GM23248 (cell line): ENCODE results near the gene MUC7.

Source experiments
- EZH2 ChIP-seq: fragments of 200-600 bp; sonication (generic); IDR thresholded peaks from 2 replicates; pipeline ENCODE4 v1.6.1; 2018; ENCODE audit warnings: antibody characterized with exemption, mild to moderate bottlenecking; ENCODE audit not compliant: insufficient read depth, poor library complexity, severe bottlenecking
- EZH2phosphoT487 ChIP-seq: fragments of 200-600 bp; sonication (generic); IDR thresholded peaks from 2 replicates; pipeline ENCODE4 v1.6.1; 2018; ENCODE audit warnings: antibody characterized with exemption, moderate library complexity, mild to moderate bottlenecking, low read depth; ENCODE audit not compliant: insufficient read depth

DNA sequence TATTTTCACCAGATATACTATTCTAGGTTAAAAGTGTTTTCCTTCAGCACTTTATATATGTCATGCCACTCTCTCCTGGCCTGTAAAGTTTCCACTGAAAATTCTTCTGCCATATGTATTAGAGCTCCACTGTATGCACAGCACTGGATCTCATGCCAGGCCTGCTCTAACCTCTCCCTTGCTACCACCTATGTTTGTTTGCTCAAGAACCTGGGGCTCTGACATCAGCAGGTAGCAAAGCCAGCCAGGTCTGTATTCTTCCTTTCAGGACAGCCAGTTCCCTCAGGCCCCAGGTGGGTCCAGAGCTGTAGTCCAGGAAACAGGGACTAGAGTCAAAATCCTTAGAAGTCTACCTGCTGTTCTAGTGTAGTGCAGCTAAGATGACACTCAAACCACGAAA lies 19.1 kb upstream of the MUC7 start:
- TF ChIP-seq EZH2 (no peak), EZH2phosphoT487 (no peak)
